GM18870 (cell line): ENCODE measurements around the gene APOL4.
"Not testable (repeated sequence)": the region's sequence is repeated elsewhere in the genome, so short reads cannot be mapped to it uniquely, and the experiment has no call there.

Source experiments
- ATAC-seq: cut with Tn5 transposase; IDR thresholded peaks from one replicate; pipeline ENCODE4 v1.9.1; 2021; ENCODE audit warnings: moderate library complexity; ENCODE audit not compliant: unreplicated experiment

The APOL4 gene, protein sequence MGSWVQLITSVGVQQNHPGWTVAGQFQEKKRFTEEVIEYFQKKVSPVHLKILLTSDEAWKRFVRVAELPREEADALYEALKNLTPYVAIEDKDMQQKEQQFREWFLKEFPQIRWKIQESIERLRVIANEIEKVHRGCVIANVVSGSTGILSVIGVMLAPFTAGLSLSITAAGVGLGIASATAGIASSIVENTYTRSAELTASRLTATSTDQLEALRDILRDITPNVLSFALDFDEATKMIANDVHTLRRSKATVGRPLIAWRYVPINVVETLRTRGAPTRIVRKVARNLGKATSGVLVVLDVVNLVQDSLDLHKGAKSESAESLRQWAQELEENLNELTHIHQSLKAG

DNA sequence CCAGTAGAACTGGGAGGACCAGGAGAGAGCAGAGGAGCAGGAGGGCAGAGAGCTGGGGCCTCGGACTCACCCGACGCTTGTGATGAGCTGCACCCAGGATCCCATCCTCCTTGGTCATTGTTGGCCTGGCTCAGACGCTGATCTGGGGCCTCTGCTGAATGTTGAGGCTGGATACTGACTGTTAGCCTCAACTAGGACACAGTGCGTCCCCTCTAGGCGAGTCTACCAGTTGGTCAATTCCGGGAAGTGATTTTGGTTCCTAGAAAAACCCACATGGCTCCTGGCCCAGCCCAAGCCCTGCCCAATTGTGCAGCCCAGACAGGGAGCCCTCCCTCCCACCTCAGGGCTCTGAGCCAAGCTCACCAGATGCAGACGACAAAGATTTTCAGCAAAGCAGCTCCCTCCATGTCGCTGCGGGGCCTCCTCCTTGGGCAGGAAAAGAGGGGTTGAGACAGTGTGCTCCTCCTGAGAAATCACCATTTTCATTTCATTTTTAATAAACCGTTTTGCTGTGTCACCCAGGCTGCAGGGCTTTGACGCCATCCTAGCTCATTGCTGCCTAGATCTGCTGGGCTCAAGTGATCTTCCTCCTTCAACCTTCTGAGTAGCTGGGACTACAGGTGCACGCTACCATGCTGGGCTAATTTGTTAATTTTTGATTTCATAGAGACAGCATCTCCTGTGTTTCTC, at the start of gene APOL4:
TSS of gene APOL4 (minus strand) at position 180 of the 690 bp plus-strand sequence. CDS start at position 105, 75 bp downstream.
- ATAC-seq, result no peak

DNA sequence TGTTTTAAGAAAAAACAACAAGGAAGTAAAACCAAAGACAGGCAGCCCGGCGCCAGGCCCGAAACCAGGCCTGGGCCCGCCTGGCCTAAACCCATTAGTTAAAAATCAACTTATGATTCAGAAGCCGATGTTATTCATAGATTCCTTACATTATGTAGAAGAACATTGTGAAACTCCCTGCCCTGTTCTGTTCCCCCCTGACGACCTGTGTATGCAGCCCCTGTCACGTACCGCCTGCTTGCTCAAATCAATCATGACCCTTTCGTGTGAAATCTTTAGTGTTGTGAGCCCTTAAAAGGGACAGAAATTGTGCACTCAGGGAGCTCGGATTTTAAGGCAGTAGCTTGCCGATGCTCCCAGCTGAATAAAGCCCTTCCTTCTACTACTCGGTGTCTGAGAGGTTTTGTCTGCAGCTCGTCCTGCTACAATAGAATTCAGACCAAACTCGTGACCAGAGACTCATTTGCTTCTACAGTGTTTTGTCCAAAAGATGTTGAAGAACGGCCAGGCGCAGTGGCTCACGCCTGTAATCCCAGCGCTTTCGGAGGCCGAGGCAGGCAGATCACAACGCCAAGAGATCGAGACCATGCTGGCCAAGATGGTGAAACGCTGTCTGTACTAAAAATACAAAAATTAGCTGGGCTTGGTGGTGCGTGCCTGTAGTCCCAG, 48.8 kb upstream of the APOL4 start:
- ATAC-seq, result not testable (repeated sequence)

DNA sequence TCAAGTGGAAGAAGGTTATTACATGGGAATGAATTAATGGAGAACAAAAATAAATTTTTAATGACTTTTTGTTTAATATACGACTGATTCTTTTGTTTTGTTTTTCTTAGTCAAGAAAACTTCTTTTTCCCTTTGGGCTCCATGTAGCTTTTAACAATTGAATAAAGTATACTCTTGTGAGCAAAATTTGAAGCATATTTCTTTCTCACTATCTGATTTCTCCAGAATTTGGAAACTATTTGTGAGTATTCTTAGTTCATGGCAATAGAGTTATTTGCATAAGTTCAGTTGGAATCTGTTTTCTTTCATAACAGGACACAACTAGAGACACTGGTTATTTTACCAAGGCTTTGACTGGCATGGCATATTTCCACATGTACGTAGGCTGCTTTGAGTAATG, 47.6 kb upstream of the APOL4 start:
- no peak for ATAC-seq

DNA sequence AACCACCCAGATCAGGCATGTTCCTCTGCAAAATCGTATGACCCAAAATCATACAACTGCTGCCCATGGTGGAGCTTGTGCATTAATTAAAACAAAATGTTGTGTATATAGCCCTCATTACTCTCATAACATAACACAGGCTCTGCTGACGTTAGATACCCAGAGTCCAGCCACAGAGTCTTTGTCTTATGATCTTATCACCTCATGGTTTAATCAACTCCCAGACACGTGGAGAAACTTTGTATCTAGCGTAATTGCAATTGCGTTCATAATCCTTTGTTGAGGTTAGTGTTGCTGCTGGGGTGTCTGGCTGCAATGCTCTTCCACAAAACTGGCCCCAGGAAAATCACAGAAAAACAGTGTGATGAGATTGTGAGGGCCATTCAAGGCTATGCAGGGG, 46.3 kb upstream of the APOL4 start:
- ATAC-seq, result no peak

DNA sequence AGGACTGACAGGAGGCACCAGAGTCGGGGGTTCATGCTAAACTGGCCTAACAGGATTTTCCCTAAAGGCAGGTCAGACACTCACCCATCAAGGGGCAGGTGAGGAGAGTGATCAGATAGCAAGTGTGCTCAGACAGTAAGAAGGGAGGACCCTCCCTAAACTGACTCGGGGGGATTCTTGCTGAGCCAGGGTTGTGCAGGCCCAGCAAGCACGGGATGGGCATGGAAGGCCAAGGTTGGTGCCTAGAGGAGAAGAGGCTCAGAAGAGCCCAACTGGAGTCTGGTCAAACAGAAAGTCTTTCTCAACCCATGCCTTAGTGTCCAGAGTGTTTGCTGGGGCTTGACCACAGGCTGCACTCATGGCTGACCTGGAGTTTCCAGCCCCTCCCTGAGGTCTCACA, 45.1 kb upstream of the APOL4 start:
- ATAC-seq, result no peak

DNA sequence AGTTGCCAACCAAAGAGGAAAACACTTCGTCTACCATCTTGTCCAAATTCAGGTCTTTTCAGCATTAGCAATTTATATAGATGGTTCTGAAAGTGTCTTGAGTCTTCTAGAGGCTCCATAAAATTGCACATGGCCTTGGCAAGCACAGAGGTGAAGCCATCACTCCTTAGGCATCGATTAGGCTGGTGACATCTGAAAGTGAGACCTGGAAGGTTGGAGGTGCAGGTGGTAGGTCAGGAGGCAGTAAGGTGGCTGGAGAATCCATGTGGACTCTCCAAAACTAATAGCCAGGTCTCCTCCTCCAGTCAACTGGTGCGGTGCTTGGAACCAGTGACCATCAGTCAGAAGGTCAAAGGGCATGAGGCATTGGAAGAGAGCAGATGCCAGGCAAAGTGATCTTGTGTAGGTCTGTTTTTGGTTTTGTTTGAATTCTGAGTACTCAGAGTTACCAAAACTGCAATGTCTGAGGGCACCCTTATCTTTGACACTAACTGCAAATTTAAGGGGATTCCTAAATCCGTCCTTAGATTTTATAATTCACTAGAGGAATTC, 44.3 kb upstream of the APOL4 start:
- ATAC-seq, result no peak

DNA sequence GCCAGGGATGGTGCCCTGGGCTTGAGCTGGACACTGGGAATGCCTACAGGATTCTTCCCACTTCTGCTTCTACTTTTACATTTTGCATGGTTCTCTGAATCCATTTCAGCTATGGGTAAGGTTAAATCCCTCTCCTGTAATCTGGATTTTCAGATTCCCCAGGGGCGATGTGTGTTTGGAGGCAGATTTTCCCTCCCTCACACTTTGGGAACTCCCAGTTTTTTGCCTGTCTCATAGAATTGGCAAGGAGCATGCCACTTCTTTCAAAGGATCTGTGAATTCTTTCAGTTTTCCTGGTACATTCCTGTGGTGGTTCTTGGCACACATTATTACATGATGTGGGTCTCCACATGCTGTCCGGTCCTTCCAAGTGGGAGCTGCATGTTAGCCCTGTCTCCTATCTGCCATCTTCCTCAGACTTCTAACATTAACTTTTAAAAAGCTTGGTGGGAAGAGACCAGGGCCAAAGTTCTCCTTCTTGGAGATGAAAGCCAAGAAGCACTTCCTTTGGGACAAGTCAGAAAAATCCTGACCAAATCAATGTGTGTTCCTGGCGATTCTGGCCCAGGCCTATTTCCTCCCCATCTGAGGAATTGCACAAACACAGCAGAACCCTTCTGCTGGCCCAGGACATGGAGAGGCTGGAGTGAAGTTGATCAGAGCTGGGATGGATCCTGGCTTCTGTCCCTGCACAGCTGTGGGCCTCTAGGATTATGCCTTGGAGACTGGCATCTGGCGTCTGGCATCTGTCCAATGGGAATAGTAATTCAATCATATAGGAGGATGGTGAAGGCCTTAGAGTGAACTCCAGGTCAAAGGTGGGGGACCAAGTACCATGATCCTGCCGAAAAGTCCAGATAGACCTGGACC, 43.1 kb upstream of the APOL4 start:
- no peak for ATAC-seq

DNA sequence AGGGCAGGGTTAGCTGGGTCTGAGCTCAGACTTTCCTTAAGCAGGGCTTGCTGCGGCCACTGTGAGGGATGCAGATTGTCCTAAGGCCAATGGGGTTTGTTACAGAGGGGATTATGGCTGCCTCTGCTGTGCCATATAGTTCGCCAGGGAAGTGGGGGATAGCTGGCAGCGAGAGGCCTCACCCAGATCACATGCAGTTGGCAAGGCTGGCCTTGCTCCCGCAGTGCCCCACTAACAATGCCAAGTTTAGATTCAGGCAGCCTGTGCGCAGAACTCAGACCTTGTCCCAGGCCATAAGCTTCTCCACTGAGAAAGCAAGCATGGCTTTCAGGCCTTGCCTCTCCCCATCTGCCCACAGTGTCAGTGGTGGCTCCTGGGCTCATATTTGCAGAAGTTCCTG, 42.4 kb upstream of the APOL4 start:
- no peak for ATAC-seq

DNA sequence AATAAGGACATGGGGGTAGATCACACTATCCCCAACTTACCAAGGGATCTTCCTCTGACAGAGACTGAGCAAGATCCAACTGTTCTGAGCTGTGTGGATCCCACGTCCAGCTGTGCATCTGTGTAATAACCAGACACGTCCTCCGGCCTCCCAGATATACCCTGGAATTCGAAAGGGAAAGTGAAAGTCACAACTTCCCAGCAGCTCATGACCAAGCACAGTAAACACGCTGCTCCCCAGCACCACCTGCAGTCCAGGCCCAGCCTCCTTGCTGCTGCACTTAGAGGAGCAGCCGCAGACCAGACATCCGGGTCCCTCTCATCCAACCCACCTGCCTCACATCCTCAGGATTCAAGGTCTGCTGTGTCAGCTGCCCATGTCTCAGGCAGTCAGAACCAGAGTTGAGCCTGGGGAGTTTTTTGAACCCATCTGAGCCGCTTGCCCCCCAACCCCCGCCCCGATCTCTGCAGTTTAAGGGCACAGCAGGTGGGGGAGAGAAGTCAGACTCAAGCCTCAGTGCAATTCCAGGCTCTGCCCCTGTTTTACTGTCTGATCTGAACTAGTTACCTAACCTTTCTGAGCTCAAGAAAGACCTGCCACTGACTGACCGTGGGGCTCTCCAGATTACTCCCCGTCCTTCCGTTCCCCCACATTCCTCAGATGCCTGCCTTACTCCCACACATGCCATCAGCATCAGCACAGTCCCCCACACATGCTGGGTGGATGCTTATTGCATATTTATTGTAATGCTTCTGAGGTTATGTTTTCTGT, 38.0 kb upstream of the APOL4 start, which contains the start of gene APOL2:
TSS of gene APOL2 (minus strand) at position 127 of the 771 bp plus-strand sequence. CDS start 6,365 bp downstream, outside the sequence.
- ATAC-seq, result peak; percentile 80

DNA sequence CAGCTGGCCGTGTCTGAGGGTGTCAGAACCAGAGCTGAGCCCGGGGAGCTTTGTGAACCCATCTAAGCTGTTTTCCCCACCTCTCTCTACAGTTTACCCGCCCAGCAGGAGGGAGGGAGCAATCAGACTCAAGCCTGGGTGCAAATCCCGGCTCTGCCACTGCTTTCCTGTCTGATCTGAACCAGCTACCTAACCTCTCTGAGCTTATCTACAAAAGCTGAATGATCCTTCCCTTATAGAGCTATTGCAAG, 37.5 kb upstream of the APOL4 start:
- ATAC-seq, result no peak

DNA sequence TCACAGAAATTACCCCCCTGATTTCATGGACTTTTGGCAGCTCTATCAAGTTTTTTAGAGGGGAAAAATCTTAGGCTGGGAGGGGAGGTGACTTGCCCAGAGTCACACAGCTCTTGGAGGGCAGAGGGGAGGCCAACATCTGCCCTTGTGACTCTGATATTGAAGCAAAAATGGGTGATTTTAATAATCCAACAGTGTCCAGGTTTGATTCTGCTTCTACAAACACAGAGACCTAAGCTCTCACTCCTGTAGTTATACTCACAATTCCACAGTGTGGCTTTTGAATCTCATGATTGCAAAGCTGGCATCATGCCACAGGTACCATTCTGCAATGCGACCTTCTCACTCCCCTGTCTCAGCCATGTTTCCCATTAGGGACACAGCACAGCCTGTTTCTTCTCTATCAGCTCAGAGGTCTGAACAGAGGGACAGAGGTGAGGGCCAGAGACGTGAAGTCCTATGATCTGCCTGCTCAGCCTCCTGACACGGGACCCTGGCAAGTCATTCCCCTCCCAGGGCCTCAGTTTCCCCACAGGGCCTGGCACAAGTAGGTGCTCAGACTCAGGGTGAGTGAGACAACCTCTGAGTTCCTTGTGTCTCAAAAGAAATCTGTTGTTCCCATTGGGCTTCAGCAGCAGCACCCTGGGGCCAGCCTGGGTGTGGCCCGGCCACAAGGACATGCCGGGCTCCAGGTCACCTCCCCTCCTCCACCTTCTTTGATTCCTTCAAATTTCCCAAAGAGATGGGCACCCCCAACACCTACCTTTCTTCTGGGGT, 37.0 kb upstream of the APOL4 start:
- no peak for ATAC-seq

DNA sequence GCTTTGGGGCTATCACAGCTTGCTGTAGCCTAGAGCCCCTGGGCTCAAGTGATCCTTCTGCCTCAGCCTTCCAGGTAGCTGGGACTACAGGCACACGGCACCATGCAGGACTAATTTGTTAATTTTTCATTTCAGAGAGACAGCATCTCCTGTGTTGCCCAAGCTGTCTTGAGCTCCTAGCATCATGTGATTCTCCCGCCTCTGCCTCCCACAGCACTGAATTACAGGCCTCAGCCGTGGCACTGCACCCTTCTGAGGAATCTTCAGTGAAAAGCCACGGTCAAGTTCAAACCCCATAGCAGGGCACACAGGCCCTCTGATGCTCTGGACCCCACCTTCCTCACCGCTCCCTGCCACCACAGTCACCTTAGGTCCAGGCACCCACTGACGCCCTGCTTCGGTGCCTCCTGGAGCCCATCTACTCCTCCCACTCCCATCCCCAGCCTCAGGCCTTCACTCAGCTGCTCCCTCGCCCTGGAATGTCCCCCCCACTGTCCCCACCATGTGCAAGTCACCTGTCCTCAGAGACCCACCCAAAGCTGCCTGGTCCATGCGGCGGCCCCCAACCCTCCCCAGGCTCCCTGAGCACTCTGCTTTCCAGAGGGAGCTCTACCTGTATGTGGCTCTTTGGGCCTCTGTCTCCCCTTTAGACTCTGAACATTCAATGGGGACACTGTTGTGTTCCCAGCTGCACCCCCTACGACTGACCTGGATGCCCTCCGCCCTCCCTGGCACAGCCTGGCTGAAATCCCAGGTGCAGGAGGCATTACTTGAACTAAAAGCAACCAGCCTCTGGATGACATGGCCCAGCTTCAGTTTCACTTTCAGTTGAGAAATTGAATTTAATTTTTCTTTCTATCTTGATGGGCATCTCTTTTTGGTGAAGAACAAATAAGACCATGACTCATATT, 36.1 kb upstream of the APOL4 start:
- ATAC-seq, result no peak

DNA sequence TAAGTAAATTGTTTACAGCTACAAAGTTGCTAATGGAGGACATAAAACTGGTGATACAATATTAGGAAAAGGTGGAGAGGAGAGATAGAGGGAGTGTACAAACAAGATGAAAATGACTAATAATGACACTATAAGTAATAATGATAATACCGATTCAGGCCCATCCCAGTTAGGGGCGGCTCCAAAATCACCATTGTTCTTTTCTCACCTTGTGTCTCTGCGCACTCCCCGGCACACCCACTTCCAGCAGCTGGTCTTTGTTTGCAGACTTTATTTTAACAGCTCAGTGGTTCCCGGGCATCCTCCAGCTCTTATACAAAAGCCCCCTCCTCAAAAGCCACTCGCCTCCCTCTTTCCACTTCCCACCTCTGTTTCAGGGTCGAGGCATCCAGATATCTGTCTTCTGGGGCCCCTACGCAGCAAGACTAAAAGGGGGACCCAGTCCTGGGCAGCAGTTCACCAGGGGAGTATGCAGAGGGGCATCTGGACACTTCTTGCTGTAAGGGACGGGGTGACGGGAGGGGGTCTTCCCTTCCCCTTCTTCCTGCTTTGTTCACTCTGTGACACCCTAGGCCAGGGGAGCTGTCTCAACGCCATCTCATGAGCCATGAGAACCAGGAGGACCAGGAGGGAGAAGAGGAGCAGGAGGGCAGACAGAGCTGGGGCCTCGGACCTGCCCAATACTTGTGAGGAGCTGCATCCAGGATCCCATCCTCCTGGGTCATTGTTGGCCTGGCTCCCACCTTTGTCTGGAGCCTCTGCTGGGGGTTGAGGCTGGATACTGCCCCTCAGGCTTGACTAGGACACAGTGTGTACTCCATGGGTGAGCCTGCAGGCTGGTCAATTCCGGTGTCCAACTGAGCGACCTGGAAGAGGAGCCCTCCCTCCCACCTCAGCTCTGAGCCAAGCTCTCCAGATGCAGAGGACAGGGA, 35.0 kb upstream of the APOL4 start:
- no peak for ATAC-seq

DNA sequence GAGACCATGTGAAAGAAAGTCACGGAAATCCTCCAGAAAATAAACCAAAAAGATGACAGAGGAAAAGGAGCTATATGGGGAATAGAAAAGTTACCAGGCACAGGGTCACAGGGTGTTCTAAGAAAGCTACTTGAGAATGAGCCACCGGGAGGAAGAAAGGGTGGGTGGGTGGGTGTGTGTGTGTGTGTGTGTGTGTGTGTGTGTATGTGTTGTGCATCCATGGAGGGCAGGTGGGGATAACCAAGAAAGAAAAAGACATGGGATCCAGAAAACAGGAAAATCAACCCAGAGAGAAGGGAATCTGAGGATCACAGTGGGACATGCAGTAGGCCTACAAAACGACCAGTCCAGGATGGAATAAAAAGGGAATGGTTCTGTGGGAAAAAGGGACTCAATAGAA, 34.0 kb upstream of the APOL4 start:
- ATAC-seq, result no peak

DNA sequence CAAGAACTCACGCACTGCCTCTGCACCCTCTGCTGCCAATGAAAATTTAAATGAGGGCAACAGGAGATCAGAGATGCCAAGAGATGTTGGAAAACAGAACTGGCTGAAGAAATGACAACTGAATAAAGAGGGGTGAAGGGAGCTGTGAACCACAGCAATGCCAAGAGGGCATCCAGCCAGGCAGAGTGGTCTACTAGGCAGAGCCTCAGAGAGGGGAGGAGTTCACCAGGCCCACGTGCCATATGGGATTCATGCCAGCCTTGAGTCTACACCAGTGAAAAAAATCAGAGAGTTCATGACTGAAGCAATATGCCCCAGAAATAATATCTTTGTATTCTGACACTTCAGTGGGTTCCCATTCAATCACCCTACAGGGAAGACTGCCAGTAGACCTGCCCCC, 33.3 kb upstream of the APOL4 start:
- no peak for ATAC-seq

DNA sequence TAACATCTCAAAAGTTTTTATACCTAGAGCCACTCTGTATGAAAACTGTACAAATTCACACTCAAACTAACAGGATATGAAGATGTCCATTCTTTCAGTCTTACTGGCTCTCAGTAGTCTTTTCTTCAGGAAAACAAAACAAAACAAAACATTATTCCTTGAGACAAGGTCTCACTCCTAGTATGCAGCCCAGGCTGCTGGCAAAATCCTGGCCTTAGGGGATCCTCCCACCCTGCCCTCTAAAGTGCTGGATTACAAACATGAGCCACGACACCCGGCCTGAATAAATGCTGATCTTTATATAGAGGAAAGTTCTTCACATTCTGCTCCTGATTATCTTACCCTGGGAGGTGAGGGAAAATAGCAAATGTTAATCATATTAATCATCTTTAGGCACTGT, 32.6 kb upstream of the APOL4 start:
- ATAC-seq, result no peak

DNA sequence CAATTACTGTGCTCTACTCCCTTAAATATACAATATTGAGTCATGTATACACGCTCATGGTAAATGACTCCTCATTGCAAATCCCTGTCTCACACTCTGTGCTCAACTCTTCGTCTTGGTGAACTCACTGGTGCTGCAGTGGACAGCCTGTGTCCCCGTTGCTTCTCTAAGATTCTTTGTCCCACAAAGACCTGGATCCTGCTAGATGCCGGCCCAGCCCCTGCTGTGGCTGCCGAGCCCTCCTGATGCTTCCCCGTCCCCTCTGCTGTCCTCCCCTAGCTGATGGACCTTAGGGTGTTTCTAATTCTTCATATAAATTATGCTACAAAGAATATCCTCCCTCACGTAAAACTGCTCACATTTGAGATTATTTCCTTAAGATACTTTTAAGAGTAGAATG, 32.2 kb upstream of the APOL4 start:
- no peak for ATAC-seq
